Ovary (tissue), 3 donors: ENCODE measurements around the gene ITGAE.
"Not testable (repeated sequence)": the region's sequence is repeated elsewhere in the genome, so short reads cannot be mapped to it uniquely, and the experiment has no call there.

Experiments
- CTCF ChIP-seq, 3 donors: fragments of 450-650 bp in 2 of 3; fragments of 200-600 bp in 1 of 3; IDR thresholded peaks; one replicate each; pipeline versions ENCODE4 v1.5.1 to v1.8.0; 2016 to 2022; ENCODE audit warnings: antibody characterized with exemption in 3 of 3, mild to moderate bottlenecking in 1 of 3
- EP300 ChIP-seq: sonication (generic); formaldehyde crosslinking; IDR thresholded peaks from one replicate; pipeline ENCODE4 v1.6.1; 2017; ENCODE audit warnings: antibody characterized with exemption
- POLR2A ChIP-seq: fragments of 450-650 bp; IDR thresholded peaks from one replicate; pipeline ENCODE4 v1.6.1; 2017; ENCODE audit warnings: antibody characterized with exemption, mild to moderate bottlenecking, moderate library complexity
- donor health status: DM: no; HTN: no; CAD: no.

GRCh38 chr17:3794152-3794551 is 6.8 kb downstream of the ITGAE start:
- TF ChIP-seq EP300; CTCF (IDR thresholded peaks at IDR 0.05); POLR2A: not testable (repeated sequence)
